C4-2B (cell line): ENCODE measurements around the gene COPS2.

Source experiments
- CTCF ChIP-seq: fragments of 450-650 bp; conservative IDR thresholded peaks from 2 replicates; pipeline ENCODE4 v1.5.1; 2017; ENCODE audit warnings: mild to moderate bottlenecking
- ZFX ChIP-seq: fragments of 450-650 bp; IDR thresholded peaks from 2 replicates; pipeline ENCODE4 v1.6.1; 2017

DNA sequence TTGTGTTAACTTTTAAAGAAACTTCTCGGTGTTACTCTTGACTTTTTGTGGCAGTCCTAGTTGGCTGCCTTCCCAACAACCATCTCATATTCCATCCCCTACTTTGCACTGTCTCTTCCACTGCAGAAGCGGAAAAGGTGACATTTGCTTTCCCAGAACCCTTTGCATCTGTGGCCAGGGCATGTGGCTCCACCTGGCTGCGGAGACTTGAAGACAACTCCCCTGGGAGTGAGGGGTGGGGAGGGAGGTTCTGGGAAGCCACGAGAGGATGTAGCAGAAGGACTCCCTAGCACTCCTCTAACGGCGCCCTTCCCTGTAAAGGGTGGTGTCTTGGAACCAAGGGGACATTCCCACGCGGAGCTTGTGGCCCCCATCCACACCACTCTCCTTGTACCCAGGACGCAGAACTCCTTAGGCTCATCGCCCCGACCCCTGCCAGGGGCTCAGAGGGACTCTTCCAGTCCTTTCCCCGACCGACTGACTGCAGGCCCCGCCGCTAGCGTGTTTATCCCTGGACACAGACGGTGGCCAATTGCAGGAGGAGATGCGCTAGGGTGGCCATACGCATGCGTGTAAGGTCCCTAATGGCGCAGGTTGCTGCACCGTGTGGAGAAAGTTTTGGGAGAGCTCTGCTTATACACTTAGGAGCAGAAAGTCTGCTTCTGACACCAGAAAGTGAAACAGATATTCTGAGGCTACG, 75.9 kb downstream of the COPS2 start:
- no peak for TF ChIP-seq CTCF
- no peak for TF ChIP-seq ZFX
